ENCODE measurements around the gene IQCM.

DNA sequence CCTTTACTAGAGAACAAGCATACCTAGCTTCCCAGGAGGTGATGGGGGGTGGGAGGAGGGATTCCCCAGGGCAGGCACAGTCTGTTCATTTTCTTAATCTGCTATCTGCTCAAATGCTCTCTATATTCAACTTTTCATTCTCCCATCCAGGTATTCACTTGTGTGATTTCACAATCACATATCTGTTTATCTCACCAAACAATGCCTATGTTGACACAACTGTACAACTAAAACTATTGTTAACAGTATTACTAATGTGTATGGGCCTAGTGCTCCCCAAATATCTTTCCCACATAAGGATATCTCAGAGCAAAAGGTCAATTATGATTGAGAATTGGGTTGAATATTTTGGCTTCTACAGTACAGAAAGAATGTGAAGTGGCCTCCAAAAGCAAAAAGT, 210.8 kb downstream of the IQCM start:
- TF ChIP-seq, protein P1, sequence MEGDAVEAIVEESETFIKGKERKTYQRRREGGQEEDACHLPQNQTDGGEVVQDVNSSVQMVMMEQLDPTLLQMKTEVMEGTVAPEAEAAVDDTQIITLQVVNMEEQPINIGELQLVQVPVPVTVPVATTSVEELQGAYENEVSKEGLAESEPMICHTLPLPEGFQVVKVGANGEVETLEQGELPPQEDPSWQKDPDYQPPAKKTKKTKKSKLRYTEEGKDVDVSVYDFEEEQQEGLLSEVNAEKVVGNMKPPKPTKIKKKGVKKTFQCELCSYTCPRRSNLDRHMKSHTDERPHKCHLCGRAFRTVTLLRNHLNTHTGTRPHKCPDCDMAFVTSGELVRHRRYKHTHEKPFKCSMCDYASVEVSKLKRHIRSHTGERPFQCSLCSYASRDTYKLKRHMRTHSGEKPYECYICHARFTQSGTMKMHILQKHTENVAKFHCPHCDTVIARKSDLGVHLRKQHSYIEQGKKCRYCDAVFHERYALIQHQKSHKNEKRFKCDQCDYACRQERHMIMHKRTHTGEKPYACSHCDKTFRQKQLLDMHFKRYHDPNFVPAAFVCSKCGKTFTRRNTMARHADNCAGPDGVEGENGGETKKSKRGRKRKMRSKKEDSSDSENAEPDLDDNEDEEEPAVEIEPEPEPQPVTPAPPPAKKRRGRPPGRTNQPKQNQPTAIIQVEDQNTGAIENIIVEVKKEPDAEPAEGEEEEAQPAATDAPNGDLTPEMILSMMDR (conservative IDR thresholded peaks at IDR 0.05; ENCODE audit: low read depth, low read length) = no peak
- TF ChIP-seq EZH2phosphoT487 (IDR thresholded peaks at IDR 0.05; ENCODE audit: borderline replicate concordance, low read length) (no peak), EZH2 (IDR thresholded peaks at IDR 0.05; ENCODE audit: low read length, unreplicated experiment) (no peak)

Data from PC-3 (cell line).